GM12874 (cell line): ENCODE data around the gene PANX2.

ENCODE experiments used
- TF ChIP-seq, protein P1 (sequence below): IDR thresholded peaks from 2 replicates; pipeline ENCODE4 v1.5.1; 2011; ENCODE audit warnings: low read depth, mild to moderate bottlenecking, control low read depth, low read length, moderate library complexity; ENCODE audit not compliant: insufficient read depth

PANX2 gene

DNA sequence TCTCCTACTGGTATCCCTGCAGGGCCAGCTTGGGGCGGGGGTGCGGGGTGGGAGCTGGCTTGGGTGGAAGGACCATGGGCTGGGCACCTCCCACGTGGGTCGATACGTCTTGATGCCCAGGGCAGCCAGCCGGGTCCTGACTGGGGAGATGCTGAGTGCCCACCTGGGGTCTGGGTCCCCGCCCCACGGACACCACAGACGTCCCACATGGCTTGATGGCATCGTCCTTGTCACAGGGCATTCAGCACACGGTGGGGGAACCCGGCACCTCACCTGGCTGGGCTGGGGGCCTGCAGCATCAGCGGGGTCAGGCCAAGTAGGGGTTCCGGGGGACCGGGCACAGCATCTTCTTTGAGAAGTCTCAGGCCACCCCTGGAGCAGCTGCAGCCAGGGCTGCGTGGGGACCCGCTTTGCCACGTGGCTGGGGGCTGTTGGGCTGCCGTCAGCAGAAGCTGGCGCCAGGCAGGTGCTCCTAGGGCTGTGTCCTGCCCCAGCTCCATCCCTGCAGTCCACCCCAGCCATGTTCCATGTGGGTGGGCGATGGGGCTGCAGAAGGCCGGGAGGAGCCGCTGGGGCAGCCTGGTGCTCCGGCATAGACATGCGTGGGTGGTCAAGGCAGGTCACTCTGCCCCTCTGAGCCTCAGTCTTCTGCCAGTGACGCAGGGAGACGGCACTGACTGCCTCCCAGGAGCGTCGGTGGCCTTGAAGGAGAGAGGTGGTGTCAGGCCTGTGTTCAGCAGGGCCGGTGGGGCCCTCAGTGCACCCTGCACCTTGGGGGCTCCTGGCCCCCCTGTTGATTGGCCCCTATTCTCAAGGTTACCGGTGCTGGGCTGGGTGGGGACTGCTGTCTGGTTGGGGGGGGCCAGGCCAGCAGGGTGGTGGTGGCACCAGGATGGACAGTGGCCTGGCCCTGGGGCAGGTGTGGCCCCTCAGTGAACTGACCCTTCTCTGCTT lies 38.7 kb downstream of the PANX2 start:
- TF ChIP-seq, protein P1, sequence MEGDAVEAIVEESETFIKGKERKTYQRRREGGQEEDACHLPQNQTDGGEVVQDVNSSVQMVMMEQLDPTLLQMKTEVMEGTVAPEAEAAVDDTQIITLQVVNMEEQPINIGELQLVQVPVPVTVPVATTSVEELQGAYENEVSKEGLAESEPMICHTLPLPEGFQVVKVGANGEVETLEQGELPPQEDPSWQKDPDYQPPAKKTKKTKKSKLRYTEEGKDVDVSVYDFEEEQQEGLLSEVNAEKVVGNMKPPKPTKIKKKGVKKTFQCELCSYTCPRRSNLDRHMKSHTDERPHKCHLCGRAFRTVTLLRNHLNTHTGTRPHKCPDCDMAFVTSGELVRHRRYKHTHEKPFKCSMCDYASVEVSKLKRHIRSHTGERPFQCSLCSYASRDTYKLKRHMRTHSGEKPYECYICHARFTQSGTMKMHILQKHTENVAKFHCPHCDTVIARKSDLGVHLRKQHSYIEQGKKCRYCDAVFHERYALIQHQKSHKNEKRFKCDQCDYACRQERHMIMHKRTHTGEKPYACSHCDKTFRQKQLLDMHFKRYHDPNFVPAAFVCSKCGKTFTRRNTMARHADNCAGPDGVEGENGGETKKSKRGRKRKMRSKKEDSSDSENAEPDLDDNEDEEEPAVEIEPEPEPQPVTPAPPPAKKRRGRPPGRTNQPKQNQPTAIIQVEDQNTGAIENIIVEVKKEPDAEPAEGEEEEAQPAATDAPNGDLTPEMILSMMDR: no peak

- TF ChIP-seq, protein P1: peak; percentile 85
These were observed 39.4 kb downstream of the PANX2 start for GRCh38 chr22:50209893-50210292.

GRCh38 chr22:50210378-50211139 lies 40.0 kb downstream of the PANX2 start:
- TF ChIP-seq, protein P1: no peak

- TF ChIP-seq, protein P1: no peak
These were observed 40.6 kb downstream of the PANX2 start for GRCh38 chr22:50211147-50211546.

GRCh38 chr22:50213263-50213662 lies 42.7 kb downstream of the PANX2 start:
- TF ChIP-seq, protein P1: no peak

- TF ChIP-seq, protein P1: no peak
These were observed 44.9 kb downstream of the PANX2 start for GRCh38 chr22:50215297-50216054.

DNA sequence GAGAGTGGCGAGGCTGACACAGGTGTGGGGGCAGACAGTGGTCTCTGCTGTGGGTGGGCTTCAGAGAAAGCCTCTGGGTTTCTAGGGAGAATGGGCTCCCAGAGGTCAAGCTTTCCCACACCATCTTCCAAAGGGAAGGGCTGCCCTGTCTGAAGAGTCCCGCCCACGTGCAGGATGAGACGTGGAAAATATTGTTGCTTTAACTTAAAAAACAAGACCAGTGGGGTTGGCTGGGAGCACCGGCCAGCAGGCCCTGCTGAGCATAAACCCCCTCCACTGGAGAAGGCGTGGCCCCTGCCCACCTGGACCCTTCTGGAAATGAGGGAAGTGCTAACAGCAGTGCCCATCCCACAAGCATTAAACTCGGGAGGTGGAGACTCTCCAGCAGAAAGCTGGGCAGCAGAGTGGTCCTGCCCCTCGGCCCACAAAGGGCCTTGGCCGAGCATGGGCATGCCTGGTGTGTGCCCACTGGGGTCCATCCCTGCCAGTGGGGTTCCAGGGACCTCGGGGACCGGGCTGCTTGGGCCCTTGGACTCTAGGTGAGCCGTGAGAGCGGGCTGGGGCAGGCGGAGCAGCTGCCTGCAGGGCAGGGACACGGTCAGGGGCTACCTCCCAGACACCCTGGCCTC lies 45.6 kb downstream of the PANX2 start:
- TF ChIP-seq, protein P1: no peak
